GDM1 (cell line): ENCODE results near the gene AP1S1.
A peak's percentile ranks its signal among the peaks of the same experiment; 100 is the strongest.

ENCODE experiments used
- DNase-seq: peaks from one replicate; lab custom pipeline; 2025; lab: John Stamatoyannopoulos, UW

Gene AP1S1

GRCh38 chr7:101159696-101160674, 5.7 kb downstream of the AP1S1 start:
- no peak for DNase-seq

- no peak for DNase-seq
Observed at GRCh38 chr7:101160910-101161309, 6.6 kb downstream of the AP1S1 start.

GRCh38 chr7:101161692-101162471, 7.6 kb downstream of the AP1S1 start:
- no peak for DNase-seq

GRCh38 chr7:101162551-101163278, 8.4 kb downstream of the AP1S1 start:
- no peak for DNase-seq

GRCh38 chr7:101163279-101164070, 9.2 kb downstream of the AP1S1 start:
- no peak for DNase-seq

GRCh38 chr7:101164071-101164840, 10.0 kb downstream of the AP1S1 start:
- no peak for DNase-seq

- DNase-seq: peak; percentile 89
Observed at GRCh38 chr7:101165075-101165957, 11.0 kb downstream of the AP1S1 start, which contains the start of gene VGF. Gene VGF, minus strand, starts transcription at chr7:101165569. Its CDS starts 726 bp downstream, at chr7:101164843.

GRCh38 chr7:101165958-101166647, 11.8 kb downstream of the AP1S1 start:
- DNase-seq: no peak

GRCh38 chr7:101166648-101166908, 12.3 kb downstream of the AP1S1 start:
- DNase-seq: no peak

- no peak for DNase-seq
Observed at GRCh38 chr7:101166909-101167644, 12.8 kb downstream of the AP1S1 start.

- no peak for DNase-seq
Observed at GRCh38 chr7:101167645-101168411, 13.6 kb downstream of the AP1S1 start.

- no peak for DNase-seq
Observed at GRCh38 chr7:101168412-101169049, 14.3 kb downstream of the AP1S1 start.

- no peak for DNase-seq
Observed at GRCh38 chr7:101169110-101169837, 15.0 kb downstream of the AP1S1 start.

GRCh38 chr7:101169838-101170551, 15.7 kb downstream of the AP1S1 start:
- peak; percentile 42 for DNase-seq

GRCh38 chr7:101170617-101171441, 16.6 kb downstream of the AP1S1 start:
- no peak for DNase-seq
